OCI-LY1 (cell line): ENCODE results near the gene SNX7.

Experiments used
- EZH2 ChIP-seq: fragments of 200-600 bp; sonication (generic), shearing (Covaris generic); IDR thresholded peaks from 2 replicates; pipeline ENCODE4 v1.8.0; 2017; ENCODE audit warnings: borderline replicate concordance, mixed run types, mild to moderate bottlenecking, antibody characterized with exemption, low read length, moderate library complexity, mixed read lengths
- TF ChIP-seq, protein P1 (sequence below): fragments of 200-600 bp; sonication (generic), shearing (Covaris generic); IDR thresholded peaks from 2 replicates; pipeline ENCODE4 v1.5.1; 2017; ENCODE audit warnings: mild to moderate bottlenecking, antibody characterized with exemption, low read length, moderate library complexity, mixed read lengths

DNA sequence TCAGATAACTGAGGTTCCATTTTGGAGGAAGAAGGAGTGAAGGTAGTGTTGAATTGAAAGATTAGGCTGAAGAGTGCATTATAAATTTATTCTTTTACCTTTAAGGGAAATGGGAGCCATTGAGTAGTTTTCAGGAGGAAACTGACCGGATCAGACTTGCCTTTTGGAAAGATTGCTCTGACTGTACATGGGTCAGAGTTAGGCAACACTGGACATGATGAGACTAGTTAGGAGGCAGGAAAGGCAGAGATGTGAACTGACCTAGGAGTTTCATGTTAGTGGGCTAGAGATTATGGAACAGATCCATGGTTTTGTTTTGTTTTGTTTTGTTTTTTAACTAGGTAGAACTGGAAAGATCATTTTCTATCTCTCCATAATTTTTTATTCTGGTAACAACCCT is 78.2 kb downstream of the SNX7 start:
- no peak for TF ChIP-seq EZH2
- TF ChIP-seq, protein P1, sequence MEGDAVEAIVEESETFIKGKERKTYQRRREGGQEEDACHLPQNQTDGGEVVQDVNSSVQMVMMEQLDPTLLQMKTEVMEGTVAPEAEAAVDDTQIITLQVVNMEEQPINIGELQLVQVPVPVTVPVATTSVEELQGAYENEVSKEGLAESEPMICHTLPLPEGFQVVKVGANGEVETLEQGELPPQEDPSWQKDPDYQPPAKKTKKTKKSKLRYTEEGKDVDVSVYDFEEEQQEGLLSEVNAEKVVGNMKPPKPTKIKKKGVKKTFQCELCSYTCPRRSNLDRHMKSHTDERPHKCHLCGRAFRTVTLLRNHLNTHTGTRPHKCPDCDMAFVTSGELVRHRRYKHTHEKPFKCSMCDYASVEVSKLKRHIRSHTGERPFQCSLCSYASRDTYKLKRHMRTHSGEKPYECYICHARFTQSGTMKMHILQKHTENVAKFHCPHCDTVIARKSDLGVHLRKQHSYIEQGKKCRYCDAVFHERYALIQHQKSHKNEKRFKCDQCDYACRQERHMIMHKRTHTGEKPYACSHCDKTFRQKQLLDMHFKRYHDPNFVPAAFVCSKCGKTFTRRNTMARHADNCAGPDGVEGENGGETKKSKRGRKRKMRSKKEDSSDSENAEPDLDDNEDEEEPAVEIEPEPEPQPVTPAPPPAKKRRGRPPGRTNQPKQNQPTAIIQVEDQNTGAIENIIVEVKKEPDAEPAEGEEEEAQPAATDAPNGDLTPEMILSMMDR = no peak
